HepG2 (cell line): Measurements from ENCODE around the gene NLRP6. TPM values are rescaled to one million over a fixed set of nuclear protein-coding genes. Genes with fewer than 3 reads are reported as not detected.

Source experiments
- NR3C1 ChIP-seq: sonication (generic); formaldehyde crosslinking; IDR thresholded peaks from 2 replicates; pipeline ENCODE4 v1.4.0; 2020; ENCODE audit warnings: missing genetic modification reagents
- ZBTB4 ChIP-seq: sonication (generic); formaldehyde crosslinking; IDR thresholded peaks from 2 replicates; pipeline ENCODE4 v1.4.0; 2020; ENCODE audit warnings: missing genetic modification reagents, mild to moderate bottlenecking, borderline replicate concordance
- ZNF136 ChIP-seq: sonication (generic); formaldehyde crosslinking; IDR thresholded peaks from 2 replicates; pipeline ENCODE4 v1.8.1; 2022; ENCODE audit warnings: low read depth, mild to moderate bottlenecking, moderate library complexity, missing genetic modification reagents
- ZNF230 ChIP-seq: sonication (generic); formaldehyde crosslinking; IDR thresholded peaks from 2 replicates; pipeline ENCODE4 v1.4.0; 2020; ENCODE audit warnings: mild to moderate bottlenecking, missing genetic modification reagents
- ZNF609 ChIP-seq: sonication (generic); formaldehyde crosslinking; IDR thresholded peaks from 2 replicates; pipeline ENCODE4 v1.4.0; 2020; ENCODE audit warnings: mild to moderate bottlenecking, missing genetic modification reagents, borderline replicate concordance
- ZNF687 ChIP-seq: sonication (generic); formaldehyde crosslinking; IDR thresholded peaks from 2 replicates; pipeline ENCODE4 v1.5.1; 2020; ENCODE audit warnings: mild to moderate bottlenecking, missing genetic modification reagents, moderate library complexity
- ZNF740 ChIP-seq: sonication (generic); formaldehyde crosslinking; IDR thresholded peaks from 2 replicates; pipeline ENCODE4 v1.4.0; 2020; ENCODE audit warnings: missing genetic modification reagents
- polyA plus RNA-seq, 8 experiments: library from polyadenylated mRNA; depleted of rRNA in 3 of 8; stranded (reverse) in 7 of 8; unstranded in 1 of 8; fragments of >200 nt; fragmentation: Illumina TruSeq in 4 of 8; extraction: Trizol in 4 of 8; gene quantifications; 2 replicates each; pipeline versions ENCODE4 v1.2.1 to v1.2.3, GENCODE V29; 2011 to 2016; ENCODE audit warnings: low read depth in 4 of 8, missing spikeins in 1 of 8, mixed read lengths in 1 of 8; ENCODE audit not compliant: insufficient read depth in 1 of 8
- total RNA-seq, 5 experiments: library from RNA; depleted of rRNA; stranded (reverse); fragments of >200 nt; fragmentation: Illumina TruSeq; extraction: Trizol; gene quantifications; 2 replicates each; pipeline ENCODE4 v1.2.3, GENCODE V29; 2016; ENCODE audit warnings: low read depth in 1 of 5

Gene NLRP6
- total and polyA plus RNA-seq, 2 of the 13 experiments (the other 11 are each of a cell fraction or from before 2014, with no cell fraction given), result not detected

DNA sequence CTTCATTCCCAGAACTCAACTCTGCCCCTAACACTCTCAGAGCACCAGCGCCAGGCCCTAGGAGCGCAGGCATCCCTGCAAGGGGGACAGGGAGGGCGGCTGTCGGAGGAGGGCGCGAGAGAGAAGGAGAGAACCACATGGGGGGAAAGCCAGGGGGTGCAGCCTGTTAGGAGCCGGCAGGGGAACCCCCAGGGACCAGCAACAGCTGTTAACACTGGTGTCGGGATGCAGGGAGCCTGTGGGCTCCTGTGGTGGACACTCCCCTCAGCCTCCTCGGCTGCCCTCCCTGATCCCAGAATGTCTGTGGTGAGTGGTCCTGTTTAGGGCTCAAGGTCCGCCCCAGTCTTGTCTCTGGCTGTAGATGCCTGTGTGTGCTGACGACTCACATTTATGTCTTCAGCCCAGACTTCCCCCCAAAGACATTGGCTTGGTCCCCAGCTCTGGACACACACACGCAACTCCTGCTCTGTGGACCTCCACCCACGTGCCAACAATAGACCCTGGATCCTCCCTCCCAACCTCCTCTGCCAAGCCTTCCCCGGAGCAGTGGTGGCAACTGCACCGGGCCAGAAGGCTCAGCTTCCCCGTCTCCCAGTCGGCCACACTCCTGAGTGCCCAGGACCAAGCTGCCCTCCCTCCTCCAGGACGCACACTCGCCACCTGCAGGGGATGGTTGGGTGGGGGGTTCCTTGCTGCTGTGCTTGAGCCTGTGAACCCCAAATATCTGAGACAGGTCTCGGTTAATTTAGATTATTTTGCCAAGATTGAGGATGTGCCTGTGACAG, 21.9 kb downstream of the NLRP6 start (continued):
- TF ChIP-seq ZBTB4 (CRISPR knock-in tag) (no peak), ZNF687 (CRISPR knock-in tag) (0 out of 2 replicates have a peak, but pooled peaks have one; percentile 8), ZNF740 (CRISPR knock-in tag) (no peak), ZNF230 (no peak), ZNF609 (CRISPR knock-in tag) (no peak), ZNF136 (no peak), NR3C1 (CRISPR knock-in tag) (no peak)
- TF ChIP-seq, all 625 proteins: peak for 6
